Mesenteric fat pad (tissue), 1 donor: Measurements from ENCODE around the gene OR5I1. TPM values are rescaled to one million over a fixed set of nuclear protein-coding genes. Genes with fewer than 3 reads are reported as not detected.
A peak's percentile ranks its signal among the peaks of the same experiment; 100 is the strongest.
"Not testable (repeated sequence)": the region's sequence is repeated elsewhere in the genome, so short reads cannot be mapped to it uniquely, and the experiment has no call there.

ENCODE experiments used
- DNase-seq: peaks from one replicate; pipeline ENCODE4 v3.0.0-alpha.2; 2020; ENCODE audit warnings: low spot score
- long read RNA-seq: library from polyadenylated mRNA; unstranded; transcript quantifications from one replicate; pipeline ENCODE4 v2.0.0, GENCODE V29; 2020
- total RNA-seq: library from RNA; stranded (reverse); fragmentation: NEBNext Ultra II Directional; extraction: Animal tissue kit (Norgen Biotek cat#: 25700); gene quantifications from one replicate; pipeline ENCODE4 v1.2.1, GENCODE V29; 2021
- donor health status: DM: yes; HTN: yes; CAD: no.

OR5I1 gene
- not detected for total RNA-seq
- long read RNA-seq = 0 reads

- no peak for DNase-seq
Measured at GRCh38 chr11:55936300-55936699, at the start of gene OR5I1. Gene OR5I1 (minus strand): TSS chr11:55936400. CDS start chr11:55936400, 0 bp downstream.

- DNase-seq = peak; percentile 81
Measured at GRCh38 chr11:55970935-55971334, 34.7 kb upstream of the OR5I1 start.

- DNase-seq = no peak
Measured at GRCh38 chr11:55969845-55970244, 33.6 kb upstream of the OR5I1 start, which contains the start of gene OR10AG1. Gene OR10AG1 (minus strand): TSS chr11:55969945. CDS start chr11:55969907, 38 bp downstream.

- DNase-seq = no peak
Measured at GRCh38 chr11:55967914-55968313, 31.7 kb upstream of the OR5I1 start.

- DNase-seq = no peak
Measured at GRCh38 chr11:55966391-55966790, 30.2 kb upstream of the OR5I1 start.

GRCh38 chr11:55956521-55956920 lies 20.3 kb upstream of the OR5I1 start:
- DNase-seq = no peak

- no peak for DNase-seq
Measured at GRCh38 chr11:55949330-55949729, 13.1 kb upstream of the OR5I1 start.

- DNase-seq = no peak
Measured at GRCh38 chr11:55942785-55943392, 6.7 kb upstream of the OR5I1 start.

GRCh38 chr11:55920537-55920936 lies 15.7 kb downstream of the OR5I1 start:
- DNase-seq = no peak

GRCh38 chr11:55914482-55914881 lies 21.7 kb downstream of the OR5I1 start, which contains the start of gene OR5W2:
Gene OR5W2 (minus strand): TSS chr11:55914582. CDS start chr11:55914582, 0 bp downstream.
- DNase-seq = no peak

- DNase-seq = no peak
Measured at GRCh38 chr11:55902308-55902707, 33.9 kb downstream of the OR5I1 start.

GRCh38 chr11:55895216-55895615 lies 41.0 kb downstream of the OR5I1 start:
- no peak for DNase-seq

GRCh38 chr11:55885481-55885880 lies 50.7 kb downstream of the OR5I1 start:
- not testable (repeated sequence) for DNase-seq

Other genes starting within 250 kb of the OR5I1 start
- not detected for gene OR5D13, start 163.0 kb downstream of the OR5I1 start, total RNA-seq
- not detected for gene OR5D14, start 140.8 kb downstream of the OR5I1 start, total RNA-seq
- gene OR5L1, start 125.0 kb downstream of the OR5I1 start, total RNA-seq = not detected
- gene OR5D18, start 116.8 kb downstream of the OR5I1 start, total RNA-seq = not detected
- gene OR5L2, start 109.2 kb downstream of the OR5I1 start, total RNA-seq = not detected
- not detected for gene OR5D16, start 97.6 kb downstream of the OR5I1 start, total RNA-seq
- gene TRIM51, start 53.1 kb downstream of the OR5I1 start, total RNA-seq = not detected
- gene OR5W2, start 21.8 kb downstream of the OR5I1 start, total RNA-seq = not detected
- not detected for gene OR10AG1, start 33.5 kb upstream of the OR5I1 start, total RNA-seq
- not detected for gene OR5F1, start 58.2 kb upstream of the OR5I1 start, total RNA-seq
- gene OR5AS1, start 91.3 kb upstream of the OR5I1 start, total RNA-seq = not detected
- not detected for gene OR8I2, start 156.9 kb upstream of the OR5I1 start, total RNA-seq
- not detected for gene OR8H2, start 167.3 kb upstream of the OR5I1 start, total RNA-seq
- not detected for gene OR8H3, start 186.0 kb upstream of the OR5I1 start, total RNA-seq
- not detected for gene OR8J3, start 203.8 kb upstream of the OR5I1 start, total RNA-seq
- gene OR8K5, start 223.9 kb upstream of the OR5I1 start, total RNA-seq = not detected
- gene OR5J2, start 240.2 kb upstream of the OR5I1 start, total RNA-seq = not detected